ENCODE data around the gene TMEM169. TPM values are rescaled to one million over a fixed set of nuclear protein-coding genes. Genes with fewer than 3 reads are reported as not detected.
A peak's percentile ranks its signal among the peaks of the same experiment; 100 is the strongest.

Gene TMEM169
- total and polyA plus RNA-seq, 9 of the 15 experiments (the other 6 are each of a cell fraction or from before 2014, with no cell fraction given): 0.01 to 0.09 (median 0.04) TPM; not detected in 5

DNA sequence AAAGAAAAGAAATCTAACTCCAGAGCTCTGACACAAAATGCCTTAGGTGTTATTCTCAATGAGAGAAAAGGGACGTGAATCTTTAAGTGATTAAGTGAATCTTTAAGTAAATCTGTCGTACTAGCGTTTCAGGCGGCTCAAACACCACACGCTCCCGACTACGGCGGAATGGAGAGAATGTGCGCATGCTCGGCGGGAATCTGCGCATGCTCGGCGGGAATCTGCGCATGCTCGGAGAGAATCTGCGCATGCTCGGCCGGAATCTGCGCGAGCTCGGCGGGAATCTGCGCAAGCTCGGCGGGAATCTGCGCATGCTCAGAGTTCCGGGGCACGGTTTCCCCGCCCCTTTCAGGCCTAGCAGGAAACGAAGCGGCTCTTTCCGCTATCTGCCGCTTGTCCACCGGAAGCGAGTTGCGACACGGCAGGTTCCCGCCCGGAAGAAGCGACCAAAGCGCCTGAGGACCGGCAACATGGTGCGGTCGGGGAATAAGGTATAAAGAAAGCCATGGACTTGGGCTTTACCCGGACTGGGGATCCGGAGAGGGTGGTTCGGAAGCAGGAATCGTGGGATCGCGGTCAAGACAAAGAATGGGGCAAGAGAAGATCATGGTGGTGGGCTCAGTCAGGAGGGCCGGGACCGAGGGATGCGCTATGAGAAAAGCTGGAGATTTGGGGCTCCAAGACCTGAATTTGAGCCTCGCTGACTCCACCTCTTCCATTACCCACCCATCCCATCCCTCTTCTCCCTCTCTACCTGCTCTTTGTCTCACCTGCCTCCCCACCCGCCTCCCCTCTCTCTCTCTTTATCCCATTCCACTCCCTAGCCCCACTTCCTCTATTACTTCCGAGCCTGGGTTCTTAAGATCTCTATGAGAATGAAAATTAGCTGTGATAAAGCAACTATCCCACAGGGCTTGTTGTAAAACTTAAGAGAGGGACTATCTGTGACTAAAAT is 27.5 kb downstream of the TMEM169 start, which contains the start of gene XRCC5 (continued):
- TF ChIP-seq, protein P1, sequence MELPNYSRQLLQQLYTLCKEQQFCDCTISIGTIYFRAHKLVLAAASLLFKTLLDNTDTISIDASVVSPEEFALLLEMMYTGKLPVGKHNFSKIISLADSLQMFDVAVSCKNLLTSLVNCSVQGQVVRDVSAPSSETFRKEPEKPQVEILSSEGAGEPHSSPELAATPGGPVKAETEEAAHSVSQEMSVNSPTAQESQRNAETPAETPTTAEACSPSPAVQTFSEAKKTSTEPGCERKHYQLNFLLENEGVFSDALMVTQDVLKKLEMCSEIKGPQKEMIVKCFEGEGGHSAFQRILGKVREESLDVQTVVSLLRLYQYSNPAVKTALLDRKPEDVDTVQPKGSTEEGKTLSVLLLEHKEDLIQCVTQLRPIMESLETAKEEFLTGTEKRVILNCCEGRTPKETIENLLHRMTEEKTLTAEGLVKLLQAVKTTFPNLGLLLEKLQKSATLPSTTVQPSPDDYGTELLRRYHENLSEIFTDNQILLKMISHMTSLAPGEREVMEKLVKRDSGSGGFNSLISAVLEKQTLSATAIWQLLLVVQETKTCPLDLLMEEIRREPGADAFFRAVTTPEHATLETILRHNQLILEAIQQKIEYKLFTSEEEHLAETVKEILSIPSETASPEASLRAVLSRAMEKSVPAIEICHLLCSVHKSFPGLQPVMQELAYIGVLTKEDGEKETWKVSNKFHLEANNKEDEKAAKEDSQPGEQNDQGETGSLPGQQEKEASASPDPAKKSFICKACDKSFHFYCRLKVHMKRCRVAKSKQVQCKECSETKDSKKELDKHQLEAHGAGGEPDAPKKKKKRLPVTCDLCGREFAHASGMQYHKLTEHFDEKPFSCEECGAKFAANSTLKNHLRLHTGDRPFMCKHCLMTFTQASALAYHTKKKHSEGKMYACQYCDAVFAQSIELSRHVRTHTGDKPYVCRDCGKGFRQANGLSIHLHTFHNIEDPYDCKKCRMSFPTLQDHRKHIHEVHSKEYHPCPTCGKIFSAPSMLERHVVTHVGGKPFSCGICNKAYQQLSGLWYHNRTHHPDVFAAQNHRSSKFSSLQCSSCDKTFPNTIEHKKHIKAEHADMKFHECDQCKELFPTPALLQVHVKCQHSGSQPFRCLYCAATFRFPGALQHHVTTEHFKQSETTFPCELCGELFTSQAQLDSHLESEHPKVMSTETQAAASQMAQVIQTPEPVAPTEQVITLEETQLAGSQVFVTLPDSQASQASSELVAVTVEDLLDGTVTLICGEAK (IDR thresholded peaks at IDR 0.05): peak; percentile 92
- TF ChIP-seq, protein P1 (CRISPR knock-in tag; IDR thresholded peaks at IDR 0.05): no peak
- TF ChIP-seq PHF8 (IDR thresholded peaks at IDR 0.05; ENCODE audit: borderline replicate concordance, low read length) (peak; percentile 87; the same call in 1 of the 2 replicates), NCOA1 (IDR thresholded peaks at IDR 0.05; ENCODE audit: low read depth) (peak; percentile 55; the same call in 1 of the 2 replicates), POLR2B (IDR thresholded peaks at IDR 0.05; ENCODE audit: low read depth, partially characterized antibody) (peak; percentile 96), MTA2 (IDR thresholded peaks at IDR 0.05; ENCODE audit: low read depth) (no peak), NR3C1 (CRISPR knock-in tag; IDR thresholded peaks at IDR 0.05) (no peak), CHD1 (IDR thresholded peaks at IDR 0.05; ENCODE audit: low read length) (peak; percentile 44), TAF1 (IDR thresholded peaks at IDR 0.05; ENCODE audit: control insufficient read depth, extremely low read depth, insufficient read depth, low read length, severe bottlenecking) (peak; percentile 87)
- TF ChIP-seq, protein P2, sequence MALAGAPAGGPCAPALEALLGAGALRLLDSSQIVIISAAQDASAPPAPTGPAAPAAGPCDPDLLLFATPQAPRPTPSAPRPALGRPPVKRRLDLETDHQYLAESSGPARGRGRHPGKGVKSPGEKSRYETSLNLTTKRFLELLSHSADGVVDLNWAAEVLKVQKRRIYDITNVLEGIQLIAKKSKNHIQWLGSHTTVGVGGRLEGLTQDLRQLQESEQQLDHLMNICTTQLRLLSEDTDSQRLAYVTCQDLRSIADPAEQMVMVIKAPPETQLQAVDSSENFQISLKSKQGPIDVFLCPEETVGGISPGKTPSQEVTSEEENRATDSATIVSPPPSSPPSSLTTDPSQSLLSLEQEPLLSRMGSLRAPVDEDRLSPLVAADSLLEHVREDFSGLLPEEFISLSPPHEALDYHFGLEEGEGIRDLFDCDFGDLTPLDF (CRISPR knock-in tag; IDR thresholded peaks at IDR 0.05): peak; percentile 94
- TF ChIP-seq, protein P3, sequence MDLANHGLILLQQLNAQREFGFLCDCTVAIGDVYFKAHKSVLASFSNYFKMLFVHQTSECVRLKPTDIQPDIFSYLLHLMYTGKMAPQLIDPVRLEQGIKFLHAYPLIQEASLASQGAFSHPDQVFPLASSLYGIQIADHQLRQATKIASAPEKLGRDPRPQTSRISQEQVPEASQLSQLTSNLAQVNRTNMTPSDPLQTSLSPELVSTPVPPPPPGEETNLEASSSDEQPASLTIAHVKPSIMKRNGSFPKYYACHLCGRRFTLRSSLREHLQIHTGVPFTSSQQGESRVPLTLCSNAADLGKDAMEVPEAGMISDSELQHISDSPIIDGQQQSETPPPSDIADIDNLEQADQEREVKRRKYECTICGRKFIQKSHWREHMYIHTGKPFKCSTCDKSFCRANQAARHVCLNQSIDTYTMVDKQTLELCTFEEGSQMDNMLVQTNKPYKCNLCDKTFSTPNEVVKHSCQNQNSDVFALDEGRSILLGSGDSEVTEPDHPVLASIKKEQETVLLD (IDR thresholded peaks at IDR 0.05): peak; percentile 99

Measured in K562 (cell line).